GM12873 (cell line): ENCODE measurements around the gene EFCAB9.

ENCODE experiments used
- CTCF ChIP-seq: IDR thresholded peaks from 2 replicates; pipeline ENCODE4 v1.5.1; 2012; ENCODE audit warnings: low read depth, mild to moderate bottlenecking, moderate library complexity, low read length, control low read depth; ENCODE audit not compliant: insufficient read depth; ENCODE audit errors: missing control alignments

Gene EFCAB9

GRCh38 chr5:172162323-172162986 lies 31.5 kb upstream of the EFCAB9 start:
- TF ChIP-seq CTCF: no peak

- TF ChIP-seq CTCF: no peak
These were observed 31.0 kb upstream of the EFCAB9 start for GRCh38 chr5:172162987-172163343.

- no peak for TF ChIP-seq CTCF
These were observed 30.6 kb upstream of the EFCAB9 start for GRCh38 chr5:172163346-172163745.

- TF ChIP-seq CTCF: no peak
These were observed 29.2 kb upstream of the EFCAB9 start for GRCh38 chr5:172164769-172165212.

- no peak for TF ChIP-seq CTCF
These were observed 28.5 kb upstream of the EFCAB9 start for GRCh38 chr5:172165465-172165864.

GRCh38 chr5:172166030-172166826 lies 27.7 kb upstream of the EFCAB9 start:
- TF ChIP-seq CTCF: no peak

- no peak for TF ChIP-seq CTCF
These were observed 26.1 kb upstream of the EFCAB9 start for GRCh38 chr5:172167895-172168294.
